ENCODE results near the gene ELN. TPM values are rescaled to one million over a fixed set of nuclear protein-coding genes. Genes with fewer than 3 reads are reported as not detected.

ELN gene
- total and polyA plus RNA-seq, 9 of the 15 experiments (the other 6 are each of a cell fraction or from before 2014, with no cell fraction given): 0.20 TPM; not detected in 8

DNA sequence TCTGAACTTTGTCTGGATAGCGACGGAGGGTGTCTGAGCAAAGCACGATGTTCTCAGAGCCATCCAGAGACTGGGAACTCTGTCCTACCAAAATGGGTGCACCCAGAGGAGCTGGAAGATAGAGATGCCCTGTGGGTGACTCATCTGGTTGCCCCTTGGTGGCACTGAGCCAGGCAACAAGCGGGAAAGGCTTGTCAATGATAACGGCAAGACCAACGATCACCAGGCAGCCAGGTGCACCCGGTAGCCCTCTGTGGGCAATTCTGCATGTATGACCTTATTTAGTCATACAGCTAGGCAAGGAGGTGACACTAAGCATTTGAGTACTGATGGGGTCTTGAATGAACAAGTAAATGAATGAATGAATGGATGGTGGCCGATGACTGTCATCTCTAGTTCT, 2.8 kb upstream of the ELN start (continued):
- TF ChIP-seq HDAC8 (tag; IDR thresholded peaks at IDR 0.05) (no peak), VEZF1 (CRISPR knock-in tag; IDR thresholded peaks at IDR 0.05) (no peak), ERF (CRISPR knock-in tag; IDR thresholded peaks at IDR 0.05) (no peak), TRIM28 (IDR thresholded peaks at IDR 0.05) (no peak), FOXJ3 (CRISPR knock-in tag; IDR thresholded peaks at IDR 0.05) (no peak), KLF16 (IDR thresholded peaks at IDR 0.05) (no peak), TBP (optimal IDR thresholded peaks at IDR 0.05; ENCODE audit: low read depth, low read length) (no peak), NEUROD1 (IDR thresholded peaks at IDR 0.05; ENCODE audit: borderline replicate concordance, low read depth, low read length, partially characterized antibody) (no peak), STAT5B (CRISPR knock-in tag; IDR thresholded peaks at IDR 0.05) (no peak)
- TF ChIP-seq, protein P1, sequence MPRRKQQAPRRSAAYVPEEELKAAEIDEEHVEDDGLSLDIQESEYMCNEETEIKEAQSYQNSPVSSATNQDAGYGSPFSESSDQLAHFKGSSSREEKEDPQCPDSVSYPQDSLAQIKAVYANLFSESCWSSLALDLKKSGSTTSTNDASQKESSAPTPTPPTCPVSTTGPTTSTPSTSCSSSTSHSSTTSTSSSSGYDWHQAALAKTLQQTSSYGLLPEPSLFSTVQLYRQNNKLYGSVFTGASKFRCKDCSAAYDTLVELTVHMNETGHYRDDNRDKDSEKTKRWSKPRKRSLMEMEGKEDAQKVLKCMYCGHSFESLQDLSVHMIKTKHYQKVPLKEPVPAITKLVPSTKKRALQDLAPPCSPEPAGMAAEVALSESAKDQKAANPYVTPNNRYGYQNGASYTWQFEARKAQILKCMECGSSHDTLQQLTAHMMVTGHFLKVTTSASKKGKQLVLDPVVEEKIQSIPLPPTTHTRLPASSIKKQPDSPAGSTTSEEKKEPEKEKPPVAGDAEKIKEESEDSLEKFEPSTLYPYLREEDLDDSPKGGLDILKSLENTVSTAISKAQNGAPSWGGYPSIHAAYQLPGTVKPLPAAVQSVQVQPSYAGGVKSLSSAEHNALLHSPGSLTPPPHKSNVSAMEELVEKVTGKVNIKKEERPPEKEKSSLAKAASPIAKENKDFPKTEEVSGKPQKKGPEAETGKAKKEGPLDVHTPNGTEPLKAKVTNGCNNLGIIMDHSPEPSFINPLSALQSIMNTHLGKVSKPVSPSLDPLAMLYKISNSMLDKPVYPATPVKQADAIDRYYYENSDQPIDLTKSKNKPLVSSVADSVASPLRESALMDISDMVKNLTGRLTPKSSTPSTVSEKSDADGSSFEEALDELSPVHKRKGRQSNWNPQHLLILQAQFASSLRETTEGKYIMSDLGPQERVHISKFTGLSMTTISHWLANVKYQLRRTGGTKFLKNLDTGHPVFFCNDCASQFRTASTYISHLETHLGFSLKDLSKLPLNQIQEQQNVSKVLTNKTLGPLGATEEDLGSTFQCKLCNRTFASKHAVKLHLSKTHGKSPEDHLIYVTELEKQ (CRISPR knock-in tag; IDR thresholded peaks at IDR 0.05): no peak
